ENCODE results near the gene THSD7B.

DNA sequence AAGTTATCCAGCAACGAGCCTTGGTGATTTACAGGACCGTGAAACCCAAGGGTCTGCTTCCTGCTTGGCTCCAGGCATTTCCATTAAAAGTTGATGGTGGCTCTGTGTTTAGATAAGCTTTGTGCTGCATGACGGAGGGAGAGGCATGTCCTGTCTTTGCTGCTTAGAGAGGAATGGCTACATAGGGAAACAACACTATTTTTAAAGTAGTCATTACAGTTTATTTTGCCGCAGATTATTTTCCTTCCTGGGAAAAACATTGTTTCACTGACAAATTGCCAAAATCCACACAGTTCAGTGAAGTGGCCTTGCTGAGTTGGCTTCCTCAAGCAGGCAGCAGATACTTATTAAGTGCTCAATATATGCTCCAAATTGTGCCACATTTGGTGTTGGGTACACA lies 98.5 kb downstream of the THSD7B start:
- TF ChIP-seq POLR2A (IDR thresholded peaks at IDR 0.05; ENCODE audit: low read length): no peak
- TF ChIP-seq GATA1 (IDR thresholded peaks at IDR 0.05; ENCODE audit: low read depth, low read length): no peak

Measured in erythroblast (primary cell).